Pons (tissue), 1 donor: ENCODE results near the gene FGF19.
"Not testable (repeated sequence)": the region's sequence is repeated elsewhere in the genome, so short reads cannot be mapped to it uniquely, and the experiment has no call there.

Experiments
- DNase-seq: peaks from one replicate; pipeline ENCODE4 v3.0.0-alpha.2; 2016; ENCODE audit warnings: low spot score

FGF19 gene

DNA sequence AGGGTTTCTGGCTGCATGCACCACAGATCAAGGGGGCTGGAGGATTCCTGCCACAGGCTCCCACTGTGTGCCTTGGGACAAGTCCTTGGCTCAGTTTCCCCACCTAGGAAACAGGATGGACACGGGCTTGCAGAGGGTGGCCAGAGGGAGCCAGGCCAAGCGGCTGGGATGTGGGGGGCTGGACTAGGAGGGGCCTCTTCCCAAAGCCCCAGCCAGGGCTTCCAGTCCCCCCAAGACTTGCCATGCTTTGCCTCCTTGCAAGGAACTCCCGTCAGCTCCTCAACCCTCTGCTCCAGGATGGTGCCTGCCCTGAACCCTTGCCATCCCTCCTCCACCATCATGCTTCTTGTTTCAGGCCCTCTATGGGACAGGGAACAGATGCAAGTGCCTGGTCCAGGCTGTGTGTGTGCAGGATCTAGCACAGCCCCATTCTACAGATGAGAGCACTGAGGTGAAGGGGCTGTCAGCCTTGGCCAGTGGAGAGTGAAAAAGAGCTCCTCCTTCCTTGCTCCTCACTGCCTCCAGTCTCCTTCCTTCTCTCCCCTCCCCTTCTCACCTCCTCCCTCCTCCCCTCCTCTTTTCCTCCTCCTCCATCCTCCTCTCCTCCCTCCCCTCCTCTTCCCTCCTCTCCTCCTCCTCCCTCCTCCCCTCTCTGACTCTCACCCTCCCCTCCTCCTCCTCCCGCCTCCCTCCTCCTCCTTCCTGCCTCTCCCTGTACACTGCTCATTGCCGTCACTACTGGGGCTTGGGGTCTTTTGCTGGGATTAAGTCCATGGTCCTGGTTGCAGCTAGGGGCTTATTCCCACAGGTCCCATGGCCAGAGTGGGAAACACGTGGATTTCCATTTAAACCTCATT lies 13.3 kb upstream of the FGF19 start:
- DNase-seq: no peak

DNA sequence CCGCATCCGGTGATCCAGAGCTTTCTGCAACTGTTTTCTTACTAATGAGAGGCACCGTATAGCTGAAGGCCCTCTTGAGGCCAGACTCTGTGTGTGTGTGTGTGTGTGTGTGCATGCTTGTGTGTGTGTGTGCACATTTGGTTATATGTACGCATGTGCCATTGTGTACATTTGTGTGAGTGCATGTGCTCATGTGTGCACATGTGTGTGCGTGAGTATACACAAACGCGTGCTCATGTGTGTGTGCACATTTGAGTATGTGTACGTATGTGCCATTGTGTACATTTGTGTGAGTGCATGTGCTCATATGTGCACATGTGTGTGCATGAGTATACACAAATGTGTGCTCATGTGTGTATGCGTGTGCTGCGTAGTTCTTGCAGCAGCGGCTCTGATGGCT lies 12.3 kb upstream of the FGF19 start:
- no peak for DNase-seq

DNA sequence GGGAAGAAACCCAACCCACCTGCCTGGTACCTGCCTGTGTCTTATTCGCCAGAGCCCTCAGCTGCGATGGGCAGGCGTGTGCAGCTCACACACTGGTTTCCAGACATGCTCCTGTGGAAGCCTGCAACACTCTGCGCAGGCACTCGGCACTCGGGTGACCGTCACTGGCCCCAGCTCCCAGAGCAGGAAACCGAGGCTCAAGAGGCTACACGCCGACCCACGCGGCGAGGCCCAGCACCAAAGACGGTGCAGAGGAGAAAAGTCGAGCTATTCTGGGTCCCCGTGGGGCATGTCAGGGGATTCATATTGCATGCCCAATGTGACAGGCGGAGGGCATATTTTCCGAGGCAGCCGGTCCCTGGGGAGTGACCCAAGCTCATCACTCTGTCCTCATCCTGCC lies 11.6 kb upstream of the FGF19 start:
- DNase-seq: no peak

DNA sequence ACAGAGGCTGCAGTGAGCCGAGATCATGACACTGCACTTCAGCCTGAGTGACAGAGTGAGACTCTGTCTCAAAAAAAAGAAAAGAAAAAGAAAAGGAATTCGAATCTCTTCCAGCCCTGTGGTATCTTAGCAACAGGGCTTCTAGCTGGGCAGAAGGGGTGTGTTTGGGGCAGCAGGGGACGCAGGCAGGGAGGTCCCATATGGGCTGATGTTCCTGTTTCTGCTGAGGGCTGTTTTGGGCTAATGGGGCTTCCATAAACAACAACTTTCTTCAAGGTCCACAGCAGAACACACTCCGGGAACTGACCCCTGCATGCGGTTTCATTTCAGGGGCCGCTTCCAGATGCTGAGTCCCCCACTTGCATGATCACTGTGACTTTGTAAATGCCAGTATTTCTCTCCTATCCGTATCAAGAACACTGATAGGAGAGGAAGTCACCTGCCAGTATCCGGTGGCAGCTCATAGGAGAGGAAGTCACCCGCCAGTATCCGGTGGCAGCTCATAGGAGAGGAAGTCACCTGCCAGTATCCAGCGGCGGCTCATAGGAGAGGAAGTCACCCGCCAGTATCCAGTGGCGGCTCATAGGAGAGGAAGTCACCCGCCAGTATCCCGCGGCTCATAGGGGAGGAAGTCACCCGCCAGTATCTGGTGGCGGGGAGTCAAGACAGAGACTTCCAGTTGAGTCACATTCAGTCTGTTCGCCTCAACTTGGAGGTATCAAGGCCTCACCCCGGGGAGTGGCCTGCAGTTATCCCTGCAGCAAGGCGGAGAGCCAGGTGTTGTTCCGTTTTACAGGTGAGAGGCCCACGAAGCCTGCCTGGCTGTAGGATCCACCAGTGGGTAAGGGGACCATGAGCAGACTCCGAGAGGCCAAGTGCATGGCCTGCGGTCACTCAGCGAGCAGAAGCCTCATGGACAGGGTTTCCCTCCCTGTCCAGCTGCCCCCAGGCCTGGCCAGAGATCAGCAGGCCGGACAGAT lies 8.3 kb upstream of the FGF19 start:
- no peak for DNase-seq

DNA sequence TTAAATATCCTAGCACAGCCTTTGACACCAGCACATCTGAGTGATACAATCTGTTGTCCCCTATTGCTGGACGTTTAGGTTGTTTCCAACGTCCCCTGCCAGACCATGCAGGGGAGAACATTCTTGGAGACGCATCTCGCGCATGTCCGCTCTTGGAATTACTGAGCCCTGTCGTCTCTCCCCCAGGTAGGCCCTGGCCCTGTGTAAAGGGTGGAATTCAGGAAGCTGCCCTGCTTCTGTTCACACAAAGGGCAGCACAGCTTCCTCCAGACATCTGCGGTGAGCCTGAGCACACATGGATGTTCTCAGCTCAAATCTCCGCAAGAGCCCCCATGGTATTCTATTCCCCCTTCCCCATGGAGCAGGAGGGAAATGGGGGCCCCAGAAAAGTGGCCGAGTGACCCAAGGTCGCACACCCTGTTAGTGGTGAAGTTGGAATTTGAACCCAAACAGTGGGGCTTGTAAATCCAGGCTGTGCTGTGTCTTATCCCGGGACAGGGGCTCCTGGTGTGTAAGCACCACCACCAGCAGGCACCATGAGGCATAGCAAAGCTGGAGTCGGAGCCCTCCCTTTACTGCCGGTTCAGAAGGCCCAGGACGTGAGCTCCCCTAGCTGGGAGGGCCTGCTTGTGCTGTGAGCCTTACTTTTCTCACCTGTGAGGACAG lies 5.0 kb upstream of the FGF19 start:
- no peak for DNase-seq

DNA sequence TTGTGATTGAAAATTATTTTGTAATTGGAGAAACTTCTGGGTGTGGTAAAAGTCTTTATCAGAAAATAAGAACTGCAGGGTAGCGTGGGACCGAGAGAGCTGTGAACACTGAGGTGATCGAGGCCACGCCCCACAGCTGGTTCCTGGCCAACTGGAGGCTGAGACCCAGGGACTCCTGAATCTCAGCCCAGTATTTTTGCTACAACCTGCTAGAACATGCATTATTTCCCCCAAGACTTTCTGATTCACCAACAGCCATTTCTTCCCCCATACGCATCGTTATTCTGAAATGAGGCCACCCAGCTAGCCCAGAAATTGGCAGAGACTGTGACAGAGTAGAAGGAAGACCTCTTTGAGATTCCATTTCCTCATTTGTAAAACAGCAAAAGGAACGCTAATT lies 3.4 kb upstream of the FGF19 start:
- no peak for DNase-seq

DNA sequence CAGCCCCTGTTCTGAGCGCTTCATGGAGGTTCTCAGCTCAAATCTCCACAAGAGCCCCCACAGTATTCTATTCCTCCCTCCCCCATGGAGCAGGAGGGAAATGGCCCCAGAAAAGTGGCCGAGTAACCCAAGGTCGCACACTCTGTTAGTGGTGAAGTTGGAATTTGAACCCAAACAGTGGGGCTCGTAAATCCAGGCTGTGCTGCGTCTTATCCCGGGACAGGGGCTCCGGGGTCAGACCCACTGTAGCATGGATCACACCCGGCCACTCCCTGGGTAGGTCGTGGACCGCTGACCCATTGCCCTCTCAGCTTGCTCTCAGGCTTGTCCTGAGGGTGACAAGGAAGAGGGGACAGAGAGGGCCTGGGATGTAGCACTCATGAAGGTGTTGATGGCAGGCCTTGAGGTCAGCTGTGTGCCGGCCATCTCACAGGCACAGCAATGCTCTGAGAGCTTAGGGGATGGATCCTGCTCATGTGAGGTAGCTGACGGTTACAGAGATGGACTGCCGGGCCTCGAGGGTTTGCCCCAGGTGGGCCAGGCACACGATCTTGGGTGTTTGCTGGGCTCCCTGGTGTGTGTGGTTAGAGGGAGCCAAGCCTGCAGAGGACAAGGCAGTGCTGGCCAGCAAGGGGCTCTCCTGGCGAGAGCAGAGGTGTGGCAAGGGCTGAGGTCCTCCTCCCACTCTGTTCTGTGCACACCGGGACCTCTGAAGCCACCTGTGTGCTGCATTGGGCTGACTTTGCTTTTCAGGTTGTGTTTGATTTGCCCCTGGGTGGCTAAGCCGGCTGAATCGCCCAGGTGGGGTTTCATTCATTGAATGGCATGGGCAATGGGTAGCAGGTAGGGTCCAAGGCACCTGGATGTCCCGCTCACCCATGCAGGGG lies 2.3 kb upstream of the FGF19 start:
- no peak for DNase-seq

DNA sequence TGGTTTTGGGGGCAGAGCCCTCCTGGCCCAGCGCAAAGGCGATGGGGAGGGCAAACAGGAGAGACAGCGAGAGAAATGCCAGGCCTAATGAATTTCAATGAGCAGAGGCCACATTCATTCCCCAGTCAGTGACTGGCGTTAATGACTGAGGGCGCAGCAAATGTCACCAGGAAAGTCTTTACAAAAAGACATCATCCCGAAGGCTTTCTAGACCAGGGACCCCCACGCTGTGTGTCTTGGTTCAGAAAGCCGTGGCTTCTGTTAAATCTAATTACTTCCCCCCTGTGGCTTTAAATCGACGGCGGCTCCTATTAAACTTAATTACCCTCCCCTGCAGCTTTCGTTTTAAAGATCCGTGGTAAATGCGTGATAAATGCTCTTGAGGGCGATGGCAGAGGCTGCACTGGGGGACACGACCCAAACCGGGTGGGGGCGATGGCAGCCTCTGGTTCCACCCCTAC lies 1.6 kb upstream of the FGF19 start:
- no peak for DNase-seq

DNA sequence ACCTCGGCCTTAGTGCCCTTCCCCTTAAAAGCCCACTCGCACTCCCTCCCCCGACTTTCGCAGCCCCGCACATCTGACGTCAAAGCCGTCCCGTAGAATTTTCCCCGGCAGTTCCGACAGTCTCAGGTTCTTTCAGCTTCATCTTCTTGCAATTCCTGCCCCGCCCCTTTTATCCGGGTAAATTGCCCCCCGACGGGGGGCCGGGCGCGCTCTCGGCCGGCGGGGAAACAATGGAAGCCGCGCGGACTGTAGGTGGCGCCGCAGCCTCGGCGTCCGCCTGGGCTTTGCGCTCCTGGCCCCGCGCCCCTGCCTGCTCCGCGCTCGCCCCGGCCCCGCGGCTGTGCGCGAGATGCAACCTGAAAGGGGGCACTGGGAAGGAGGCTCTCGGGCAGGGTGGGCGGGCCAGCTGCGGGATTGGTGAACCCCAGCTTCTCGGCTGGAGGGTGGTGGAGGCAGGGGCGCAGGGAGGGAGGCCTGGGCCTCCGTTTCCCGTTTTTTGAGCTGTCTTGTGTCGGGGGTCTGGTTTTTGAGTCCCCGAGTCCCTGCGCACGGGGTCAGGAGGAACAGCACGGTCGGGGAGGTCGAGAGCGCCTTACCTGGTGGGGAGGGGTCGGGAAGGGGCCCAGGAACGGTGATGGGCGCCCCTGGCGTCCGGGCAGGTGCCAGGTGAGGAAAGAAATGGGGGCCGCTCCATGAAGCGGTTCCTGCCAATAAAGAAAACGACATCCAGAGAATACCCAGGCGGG lies 859 bp upstream of the FGF19 start:
- no peak for DNase-seq

DNA sequence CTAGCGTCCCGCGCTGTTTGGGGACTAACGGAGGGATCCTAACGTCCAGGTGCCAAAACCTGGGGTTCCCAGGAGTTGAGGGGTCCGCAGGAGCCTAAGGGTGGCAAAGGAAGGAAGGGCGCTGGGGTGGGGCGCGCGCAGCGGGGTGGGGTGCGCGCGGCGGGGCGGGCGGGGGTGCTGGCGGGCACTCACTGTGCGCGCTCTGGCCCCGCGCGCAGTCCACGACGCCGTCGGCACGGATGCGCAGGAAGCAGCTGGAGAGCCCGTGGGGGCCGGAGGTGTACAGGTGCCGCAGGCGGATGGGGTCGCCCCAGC lies 412 bp downstream of the FGF19 start:
- no peak for DNase-seq

DNA sequence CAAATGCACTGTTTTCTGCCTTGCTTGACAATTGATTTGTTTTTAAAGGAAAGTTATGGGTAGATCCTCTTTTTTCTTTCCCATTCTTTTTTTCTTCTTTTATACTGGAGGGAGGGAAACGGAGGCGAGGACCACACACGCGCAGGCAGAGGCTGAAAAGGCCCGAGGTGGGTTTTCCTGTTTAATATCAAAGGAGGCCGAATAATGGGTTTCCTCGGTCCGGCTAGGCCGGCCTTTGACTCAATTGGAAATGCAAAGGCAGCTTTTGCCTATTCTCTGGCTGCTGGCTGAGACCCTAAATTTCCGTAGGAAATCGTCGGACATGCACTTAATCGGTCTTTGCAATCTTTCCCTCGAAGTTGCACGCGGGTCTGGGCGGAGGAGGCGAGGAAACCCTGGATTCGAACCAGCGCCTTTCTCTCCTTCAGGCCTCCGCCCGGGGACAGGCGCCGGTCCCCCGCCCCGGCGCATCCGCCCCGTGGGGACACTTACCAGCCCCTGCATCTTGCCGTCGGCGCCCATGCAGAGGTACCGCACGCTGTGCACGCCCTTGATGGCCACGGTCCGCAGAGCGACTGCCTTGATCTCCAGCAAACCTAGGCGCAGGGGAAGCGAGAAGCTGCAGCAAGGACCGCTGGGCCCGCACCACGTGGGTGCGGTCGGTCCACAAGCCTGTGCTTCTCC lies 911 bp downstream of the FGF19 start:
- no peak for DNase-seq

DNA sequence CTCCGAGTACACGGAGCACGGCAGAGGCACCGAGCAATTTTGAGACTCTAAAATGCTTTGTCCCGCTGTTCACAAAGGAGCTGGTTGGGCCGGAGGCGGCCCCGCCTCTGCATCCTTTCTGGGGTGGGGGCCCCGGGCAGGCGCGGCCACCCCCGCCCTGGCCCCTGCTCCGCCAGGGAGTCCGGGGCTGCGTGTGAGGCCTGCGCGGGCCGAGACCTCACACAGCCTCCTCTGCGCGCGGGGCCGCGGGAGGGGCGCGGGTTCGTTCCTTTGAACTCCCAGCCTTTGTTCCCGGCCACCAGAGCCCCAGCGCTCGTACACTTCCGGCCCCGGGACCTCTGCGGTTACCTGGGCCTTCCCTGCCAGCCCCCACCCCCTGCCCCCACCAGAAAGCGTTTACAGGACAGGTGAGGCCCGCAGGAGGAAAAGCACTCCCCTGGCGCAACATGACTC lies 1.6 kb downstream of the FGF19 start:
- DNase-seq: no peak

DNA sequence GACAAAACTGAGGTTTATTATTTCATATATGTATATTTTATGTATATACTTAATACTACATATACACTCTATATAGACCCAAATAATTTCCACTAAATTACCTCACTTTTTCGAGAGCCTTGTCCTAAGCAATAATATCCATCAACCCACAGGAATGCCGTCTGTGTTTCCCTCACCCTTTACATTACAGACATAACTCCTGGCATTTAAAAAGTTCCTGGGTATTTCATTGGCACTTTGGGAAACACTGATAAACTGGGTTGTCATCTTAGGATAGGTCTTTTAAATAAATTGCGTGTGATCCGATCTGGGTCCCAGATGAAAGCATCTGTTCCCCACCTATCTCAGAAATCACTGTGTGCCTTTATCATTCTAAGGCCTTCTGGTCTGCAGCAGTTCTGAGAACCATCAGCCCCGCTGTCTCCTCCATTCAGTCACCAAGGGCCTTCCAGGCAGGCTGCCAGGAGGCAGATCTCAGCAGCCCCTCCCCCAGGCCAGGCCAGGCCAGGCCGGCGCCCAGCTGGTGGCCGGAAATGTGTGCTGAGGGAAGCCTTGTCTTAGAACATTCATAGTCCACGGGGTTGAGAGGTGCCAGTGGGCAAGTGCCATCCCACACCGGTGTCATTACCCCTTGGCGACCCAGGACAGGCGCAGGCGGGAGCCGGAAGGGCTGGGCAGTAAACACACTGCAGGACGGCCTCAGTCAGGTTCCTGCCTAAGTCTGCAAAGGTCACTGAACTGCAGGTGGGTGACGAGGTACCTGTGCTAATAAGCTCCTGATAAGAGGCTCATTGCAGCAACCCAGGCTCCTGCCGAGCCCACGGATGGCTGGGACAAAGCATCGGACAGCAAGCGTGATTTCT lies 3.3 kb downstream of the FGF19 start:
- peak; percentile 66 for DNase-seq

DNA sequence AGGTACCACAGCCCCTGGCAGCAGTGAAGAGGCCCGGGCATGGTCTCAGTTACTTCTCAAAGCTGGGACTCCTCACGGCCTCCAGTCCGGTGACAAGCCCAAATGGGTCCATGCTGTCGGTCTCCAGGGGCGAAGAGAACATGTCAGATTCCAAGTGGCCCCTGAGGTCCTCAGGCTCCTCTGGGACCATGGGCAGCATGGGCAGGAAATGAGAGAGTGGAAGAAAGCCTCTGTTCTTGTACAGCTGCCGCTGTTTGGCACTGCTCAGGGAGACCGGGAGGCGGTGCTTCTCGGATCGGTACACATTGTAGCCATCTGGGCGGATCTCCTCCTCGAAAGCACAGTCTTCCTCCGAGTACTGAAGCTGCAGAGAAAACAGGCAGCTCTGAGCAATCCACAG lies 4.6 kb downstream of the FGF19 start:
- DNase-seq: no peak

DNA sequence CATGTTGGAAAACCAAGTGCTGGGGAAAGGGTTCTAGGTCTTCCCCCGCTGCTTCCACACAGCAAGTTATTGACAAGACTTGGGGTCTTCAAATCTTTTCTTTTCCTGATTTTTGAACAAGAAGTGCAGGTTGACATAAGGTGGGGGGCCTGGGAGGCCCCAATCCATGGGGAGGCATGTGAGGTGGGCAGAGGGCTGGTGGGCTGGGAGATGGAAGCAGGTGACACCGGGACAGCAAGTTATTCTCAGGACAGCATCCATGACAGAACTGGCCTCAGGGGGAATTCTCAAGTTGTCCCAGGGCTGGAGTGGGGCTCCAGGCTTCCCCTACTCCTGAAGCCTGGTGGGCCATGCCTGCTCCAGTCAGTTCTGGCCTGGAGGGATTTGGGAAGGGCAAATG lies 5.5 kb downstream of the FGF19 start:
- DNase-seq: no peak

DNA sequence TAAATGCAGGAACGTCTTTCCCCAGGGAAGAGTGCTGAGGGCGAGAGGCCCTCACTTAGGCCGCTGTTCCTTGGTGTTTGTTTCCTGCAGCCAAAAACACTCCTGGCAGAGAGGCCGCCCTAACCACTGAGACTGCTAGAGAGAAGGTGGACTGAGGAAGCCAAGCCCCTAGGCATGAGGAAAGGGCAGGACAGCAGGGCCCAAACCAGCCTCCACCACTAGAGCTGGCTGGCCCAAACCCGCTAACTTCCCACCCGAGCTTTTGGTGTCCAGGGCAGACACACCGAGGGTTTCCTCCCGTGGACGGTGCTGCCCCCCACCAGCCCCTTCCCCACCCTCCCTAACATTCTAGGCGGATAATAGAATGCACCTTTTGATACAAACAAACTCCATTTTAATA lies 6.0 kb downstream of the FGF19 start:
- no peak for DNase-seq

DNA sequence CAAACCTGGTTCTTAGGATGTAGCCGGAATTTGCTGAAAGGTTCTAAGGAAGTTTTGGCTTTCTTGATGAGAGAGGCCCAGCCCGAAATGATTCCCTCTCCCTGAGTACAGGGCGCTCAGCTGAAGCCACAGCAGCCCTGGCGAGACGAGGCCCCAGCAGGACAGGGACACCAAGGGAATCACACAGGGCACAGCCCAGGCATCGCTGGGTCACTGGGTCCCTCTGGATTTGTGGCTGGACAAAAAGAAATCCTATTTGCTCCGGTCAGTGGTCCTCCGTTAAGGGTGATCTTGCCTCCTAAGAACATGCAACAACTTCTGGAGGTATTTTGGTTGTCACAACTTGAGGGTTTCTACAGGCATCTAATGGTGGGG lies 6.4 kb downstream of the FGF19 start:
- DNase-seq: no peak

DNA sequence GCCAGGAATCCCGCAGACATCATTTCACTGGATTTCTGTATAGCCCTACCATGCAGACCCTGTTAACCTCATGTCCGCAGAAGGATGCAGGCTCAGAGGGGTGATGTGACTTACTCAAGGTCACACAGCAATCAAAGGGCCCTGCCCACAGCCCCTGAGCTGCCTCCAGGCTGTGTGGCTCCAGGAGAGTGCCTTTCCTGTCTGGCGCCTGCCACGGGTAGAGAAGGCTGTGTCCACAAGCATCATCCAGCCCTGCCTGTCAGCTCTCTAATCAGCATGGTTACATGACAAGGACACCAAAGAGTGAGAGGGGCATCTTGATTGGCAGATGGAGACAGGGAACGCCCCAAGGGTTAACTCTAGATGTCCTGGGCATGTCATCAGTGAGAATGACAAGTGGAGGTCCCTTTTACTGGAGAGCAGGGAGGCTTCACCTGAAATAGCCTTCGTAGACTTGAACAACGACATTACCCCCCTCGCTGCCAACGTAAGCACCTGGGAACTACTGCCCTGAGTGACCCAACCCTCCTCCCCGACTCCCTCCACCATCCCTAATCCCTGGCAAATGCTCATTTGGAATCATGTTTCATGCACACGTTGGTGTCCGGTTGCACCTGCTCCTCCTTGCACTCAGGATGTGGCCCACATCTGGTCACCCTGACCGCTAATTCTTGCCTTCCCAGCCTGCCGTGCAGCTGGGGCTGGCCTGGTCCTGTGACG lies 6.9 kb downstream of the FGF19 start:
- DNase-seq: no peak

DNA sequence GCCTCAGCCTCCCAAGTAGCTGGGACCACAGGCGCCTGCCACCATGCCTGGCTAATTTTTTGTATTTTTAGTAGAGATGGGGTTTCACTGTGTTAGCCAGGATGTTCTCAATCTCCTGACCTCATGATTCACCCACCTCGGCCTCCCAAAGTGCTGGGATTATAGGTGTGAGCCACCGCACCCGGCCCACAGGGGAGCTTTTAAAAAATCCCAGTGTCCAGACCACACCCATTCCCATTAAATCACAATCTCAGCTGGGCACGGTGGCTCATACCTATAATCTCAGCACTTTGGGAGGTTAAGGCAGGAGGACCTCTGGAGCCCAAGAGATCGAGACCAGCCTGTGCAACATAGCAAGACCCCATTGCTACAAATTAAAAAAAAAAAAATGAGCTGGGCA lies 7.8 kb downstream of the FGF19 start:
- DNase-seq: not testable (repeated sequence)
